ENCODE measurements around the gene CCDC181.
"Not testable (repeated sequence)": the region's sequence is repeated elsewhere in the genome, so short reads cannot be mapped to it uniquely, and the experiment has no call there.

Gene CCDC181

GRCh38 chr1:169452921-169453320 lies 25.6 kb upstream of the CCDC181 start:
- no peak overlapping the region for H3K9ac ChIP-seq (ENCODE audit: insufficient read length, low read depth)
- TF ChIP-seq ZNF274 (IDR thresholded peaks at IDR 0.05; ENCODE audit: low read depth, low read length) (no peak), SUZ12 (IDR thresholded peaks at IDR 0.05; ENCODE audit: extremely low read depth, insufficient read depth, insufficient read length) (no peak), YY1 (IDR thresholded peaks at IDR 0.05; ENCODE audit: insufficient read depth, insufficient read length) (no peak)
- DNase-seq (ENCODE audit: low read depth, low spot score) = no peak
- no peaks in the 10 kb centered on the region for H3K27me3 ChIP-seq (ENCODE audit: insufficient read depth, insufficient read length)
- no peaks in the 10 kb centered on the region for H3K36me3 ChIP-seq (ENCODE audit: insufficient read depth, insufficient read length, low read length)
- no peak overlapping the region for H3K4me3 ChIP-seq (ENCODE audit: insufficient read length, low read depth)
- H3K4me1 ChIP-seq (ENCODE audit: insufficient read depth, insufficient read length) = no peaks in the 10 kb centered on the region
- H3K9me3 ChIP-seq (ENCODE audit: insufficient read depth, low read length) = peaks cover 15% of the 10 kb centered on the region

- no peak for TF ChIP-seq YY1 (IDR thresholded peaks at IDR 0.05; ENCODE audit: insufficient read depth, insufficient read length)
- no peak for TF ChIP-seq SUZ12 (IDR thresholded peaks at IDR 0.05; ENCODE audit: extremely low read depth, insufficient read depth, insufficient read length)
Measured at GRCh38 chr1:169451218-169451824, 24.0 kb upstream of the CCDC181 start.

GRCh38 chr1:169443923-169444322 lies 16.6 kb upstream of the CCDC181 start:
- H3K27me3 ChIP-seq (ENCODE audit: insufficient read depth, insufficient read length) = no peaks in the 10 kb centered on the region
- no peak overlapping the region for H3K4me3 ChIP-seq (ENCODE audit: insufficient read length, low read depth)
- no peaks in the 10 kb centered on the region for H3K36me3 ChIP-seq (ENCODE audit: insufficient read depth, insufficient read length, low read length)
- TF ChIP-seq SUZ12 (IDR thresholded peaks at IDR 0.05; ENCODE audit: extremely low read depth, insufficient read depth, insufficient read length) (no peak), ZNF274 (IDR thresholded peaks at IDR 0.05; ENCODE audit: low read depth, low read length) (no peak), YY1 (IDR thresholded peaks at IDR 0.05; ENCODE audit: insufficient read depth, insufficient read length) (no peak)
- no peak for DNase-seq (ENCODE audit: low read depth, low spot score)
- H3K4me1 ChIP-seq (ENCODE audit: insufficient read depth, insufficient read length) = no peaks in the 10 kb centered on the region
- H3K9me3 ChIP-seq (ENCODE audit: insufficient read depth, low read length) = no peaks in the 10 kb centered on the region; the same call in 1 of the 2 replicates
- no peak overlapping the region for H3K9ac ChIP-seq (ENCODE audit: insufficient read length, low read depth)

More at GRCh38 chr1:169451218-169451824, 24.0 kb upstream of the CCDC181 start:
- no peaks in the 10 kb centered on the region for H3K27me3 ChIP-seq (ENCODE audit: insufficient read depth, insufficient read length)
- H3K9ac ChIP-seq (ENCODE audit: insufficient read length, low read depth) = no peak overlapping the region
- no peaks in the 10 kb centered on the region for H3K9me3 ChIP-seq (ENCODE audit: insufficient read depth, low read length)
- no peaks in the 10 kb centered on the region for H3K36me3 ChIP-seq (ENCODE audit: insufficient read depth, insufficient read length, low read length)
- H3K4me1 ChIP-seq (ENCODE audit: insufficient read depth, insufficient read length) = no peaks in the 10 kb centered on the region
- no peak overlapping the region for H3K4me3 ChIP-seq (ENCODE audit: insufficient read length, low read depth)
- DNase-seq (ENCODE audit: low read depth, low spot score) = no peak

- TF ChIP-seq SUZ12 (IDR thresholded peaks at IDR 0.05; ENCODE audit: extremely low read depth, insufficient read depth, insufficient read length) = no peak
- no peak for TF ChIP-seq YY1 (IDR thresholded peaks at IDR 0.05; ENCODE audit: insufficient read depth, insufficient read length)
- no peak for TF ChIP-seq ZNF274 (IDR thresholded peaks at IDR 0.05; ENCODE audit: low read depth, low read length)
- no peaks in the 10 kb centered on the region for H3K4me1 ChIP-seq (ENCODE audit: insufficient read depth, insufficient read length)
- no peaks in the 10 kb centered on the region for H3K27me3 ChIP-seq (ENCODE audit: insufficient read depth, insufficient read length)
- no peaks in the 10 kb centered on the region for H3K9me3 ChIP-seq (ENCODE audit: insufficient read depth, low read length)
- H3K36me3 ChIP-seq (ENCODE audit: insufficient read depth, insufficient read length, low read length) = no peaks in the 10 kb centered on the region
- DNase-seq (ENCODE audit: low read depth, low spot score) = no peak
- no peak overlapping the region for H3K4me3 ChIP-seq (ENCODE audit: insufficient read length, low read depth)
- H3K9ac ChIP-seq (ENCODE audit: insufficient read length, low read depth) = peak overlapping the region; percentile 66
Measured at GRCh38 chr1:169426174-169426705, 1.0 kb downstream of the CCDC181 start.

GRCh38 chr1:169421309-169421708 lies 6.0 kb downstream of the CCDC181 start:
- H3K9ac ChIP-seq (ENCODE audit: insufficient read length, low read depth) = no peak overlapping the region
- H3K36me3 ChIP-seq (ENCODE audit: insufficient read depth, insufficient read length, low read length) = no peaks in the 10 kb centered on the region
- H3K27me3 ChIP-seq (ENCODE audit: insufficient read depth, insufficient read length) = no peaks in the 10 kb centered on the region
- no peak for TF ChIP-seq SUZ12 (IDR thresholded peaks at IDR 0.05; ENCODE audit: extremely low read depth, insufficient read depth, insufficient read length)
- no peak for TF ChIP-seq ZNF274 (IDR thresholded peaks at IDR 0.05; ENCODE audit: low read depth, low read length)
- TF ChIP-seq YY1 (IDR thresholded peaks at IDR 0.05; ENCODE audit: insufficient read depth, insufficient read length) = no peak
- no peak overlapping the region for H3K4me3 ChIP-seq (ENCODE audit: insufficient read length, low read depth)
- H3K4me1 ChIP-seq (ENCODE audit: insufficient read depth, insufficient read length) = no peaks in the 10 kb centered on the region
- no peaks in the 10 kb centered on the region for H3K9me3 ChIP-seq (ENCODE audit: insufficient read depth, low read length)
- no peak for DNase-seq (ENCODE audit: low read depth, low spot score)

GRCh38 chr1:169414952-169415351 lies 12.3 kb downstream of the CCDC181 start:
- Histone ChIP-seq H3K9ac (ENCODE audit: insufficient read length, low read depth) (no peak overlapping the region), H3K36me3 (ENCODE audit: insufficient read depth, insufficient read length, low read length) (peaks cover 3% of the 10 kb centered on the region), H3K9me3 (ENCODE audit: insufficient read depth, low read length) (no peaks in the 10 kb centered on the region), H3K4me3 (ENCODE audit: insufficient read length, low read depth) (no peak overlapping the region), H3K4me1 (ENCODE audit: insufficient read depth, insufficient read length) (no peaks in the 10 kb centered on the region), H3K27me3 (ENCODE audit: insufficient read depth, insufficient read length) (no peaks in the 10 kb centered on the region)
- no peak for DNase-seq (ENCODE audit: low read depth, low spot score)
- TF ChIP-seq YY1 (IDR thresholded peaks at IDR 0.05; ENCODE audit: insufficient read depth, insufficient read length) (no peak), ZNF274 (IDR thresholded peaks at IDR 0.05; ENCODE audit: low read depth, low read length) (no peak), SUZ12 (IDR thresholded peaks at IDR 0.05; ENCODE audit: extremely low read depth, insufficient read depth, insufficient read length) (no peak)

- H3K4me3 ChIP-seq (ENCODE audit: insufficient read length, low read depth); H3K36me3 ChIP-seq (ENCODE audit: insufficient read depth, insufficient read length, low read length); H3K9ac ChIP-seq (ENCODE audit: insufficient read length, low read depth); DNase-seq (ENCODE audit: low read depth, low spot score); H3K4me1 ChIP-seq (ENCODE audit: insufficient read depth, insufficient read length); H3K9me3 ChIP-seq (ENCODE audit: insufficient read depth, low read length); H3K27me3 ChIP-seq (ENCODE audit: insufficient read depth, insufficient read length): not testable (repeated sequence)
Measured at GRCh38 chr1:169408340-169408739, 18.9 kb downstream of the CCDC181 start.

- not testable (repeated sequence) for H3K4me1 ChIP-seq (ENCODE audit: insufficient read depth, insufficient read length); H3K36me3 ChIP-seq (ENCODE audit: insufficient read depth, insufficient read length, low read length); H3K27me3 ChIP-seq (ENCODE audit: insufficient read depth, insufficient read length); H3K9me3 ChIP-seq (ENCODE audit: insufficient read depth, low read length); DNase-seq (ENCODE audit: low read depth, low spot score); H3K4me3 ChIP-seq (ENCODE audit: insufficient read length, low read depth); H3K9ac ChIP-seq (ENCODE audit: insufficient read length, low read depth)
Measured at GRCh38 chr1:169402578-169402977, 24.7 kb downstream of the CCDC181 start.

Data from NT2/D1 (cell line).